ENCODE results near the gene CLDN19.

Gene CLDN19

GRCh38 chr1:42739753-42740700 is at the start of gene CLDN19:
CLDN19 (minus strand) TSS chr1:42740236; CDS start chr1:42740063, 173 bp downstream.
- no peaks in the 10 kb centered on the region for H3K9me3 Mint-ChIP-seq
- no peaks in the 10 kb centered on the region for H3K27me3 Mint-ChIP-seq (ENCODE audit: low read depth)
- H3K27ac Mint-ChIP-seq: no peak within 1 kb of the TSS
- H3K4me1 Mint-ChIP-seq (ENCODE audit: low read depth): peaks cover 7% of the 10 kb centered on the region
- H3K36me3 Mint-ChIP-seq (ENCODE audit: low read depth): no peaks in the 10 kb centered on the region
- no peak within 1 kb of the TSS for H3K4me3 Mint-ChIP-seq

- no peaks in the 10 kb centered on the region for H3K9me3 Mint-ChIP-seq
- H3K36me3 Mint-ChIP-seq (ENCODE audit: low read depth): peaks cover 5% of the 10 kb centered on the region
- H3K4me3 Mint-ChIP-seq: no peak overlapping the region
- peaks cover 4% of the 10 kb centered on the region for H3K27me3 Mint-ChIP-seq (ENCODE audit: low read depth)
- no peak overlapping the region for H3K27ac Mint-ChIP-seq
- H3K4me1 Mint-ChIP-seq (ENCODE audit: low read depth): peaks cover 11% of the 10 kb centered on the region
Observed at GRCh38 chr1:42788021-42788420, 48.0 kb upstream of the CLDN19 start.

DNA sequence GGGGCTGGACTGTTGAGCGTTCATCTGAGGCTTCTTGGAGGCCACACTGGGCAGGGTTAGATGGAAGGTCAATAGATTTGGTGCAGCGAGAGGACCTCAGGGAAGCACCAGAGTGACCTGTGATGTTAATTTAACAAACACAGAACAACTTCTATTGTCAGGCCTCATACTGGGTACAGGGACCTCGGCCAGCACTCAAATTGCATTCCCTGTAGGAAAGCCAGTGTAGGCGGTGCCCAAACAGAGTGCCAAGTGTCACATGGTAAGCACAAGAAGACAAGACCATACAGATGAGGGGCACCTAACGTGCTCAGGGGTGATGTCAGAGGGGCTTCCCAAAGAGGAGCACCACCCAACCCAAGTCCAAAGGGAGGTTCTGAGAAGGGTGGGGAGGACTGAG is 46.1 kb upstream of the CLDN19 start:
- H3K27ac Mint-ChIP-seq: peak overlapping the region; percentile 66
- H3K9me3 Mint-ChIP-seq: no peaks in the 10 kb centered on the region
- peak overlapping the region; percentile 62 for H3K4me3 Mint-ChIP-seq
- peaks cover 9% of the 10 kb centered on the region for H3K36me3 Mint-ChIP-seq (ENCODE audit: low read depth)
- peaks cover 11% of the 10 kb centered on the region for H3K4me1 Mint-ChIP-seq (ENCODE audit: low read depth)
- H3K27me3 Mint-ChIP-seq (ENCODE audit: low read depth): peaks cover 1% of the 10 kb centered on the region

- Mint-ChIP-seq H3K4me3 (peak within 1 kb of the TSS; percentile 62), H3K27me3 (ENCODE audit: low read depth) (no peaks in the 10 kb centered on the region), H3K36me3 (ENCODE audit: low read depth) (peaks cover 14% of the 10 kb centered on the region), H3K9me3 (no peaks in the 10 kb centered on the region), H3K27ac (peak within 1 kb of the TSS; percentile 66), H3K4me1 (ENCODE audit: low read depth) (peaks cover 11% of the 10 kb centered on the region)
Observed at GRCh38 chr1:42784946-42785693, 45.1 kb upstream of the CLDN19 start, which contains the start of gene TMEM269. TMEM269 (plus strand) TSS chr1:42784991; CDS start chr1:42789894, 4,903 bp downstream.

GRCh38 chr1:42784547-42784945 is 44.5 kb upstream of the CLDN19 start:
- no peaks in the 10 kb centered on the region for H3K27me3 Mint-ChIP-seq (ENCODE audit: low read depth)
- peaks cover 14% of the 10 kb centered on the region for H3K36me3 Mint-ChIP-seq (ENCODE audit: low read depth)
- no peaks in the 10 kb centered on the region for H3K9me3 Mint-ChIP-seq
- peaks cover 14% of the 10 kb centered on the region for H3K4me1 Mint-ChIP-seq (ENCODE audit: low read depth)
- H3K4me3 Mint-ChIP-seq: no peak overlapping the region
- H3K27ac Mint-ChIP-seq: no peak overlapping the region

DNA sequence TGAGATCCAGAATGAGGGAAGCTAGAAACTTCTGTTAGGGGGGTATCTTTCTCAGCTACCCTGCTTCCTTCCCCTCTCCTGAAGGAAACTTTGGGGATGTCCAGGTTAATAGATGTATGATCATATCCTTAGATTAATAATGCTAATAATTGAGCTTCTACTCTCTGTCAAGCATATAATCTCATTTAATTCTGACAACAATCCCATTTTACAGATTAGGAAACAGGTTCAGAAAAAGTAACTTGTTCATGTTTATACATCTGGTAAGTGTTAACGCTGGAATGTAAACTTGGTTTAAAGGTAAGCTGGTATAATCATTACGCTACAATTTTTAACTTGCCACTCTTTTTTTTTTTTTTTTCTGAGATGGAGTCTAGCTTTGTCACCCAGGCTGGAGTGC is 43.1 kb upstream of the CLDN19 start:
- H3K4me3 Mint-ChIP-seq: no peak overlapping the region

GRCh38 chr1:42780176-42780575 is 40.1 kb upstream of the CLDN19 start:
- peaks cover 35% of the 10 kb centered on the region for H3K36me3 Mint-ChIP-seq (ENCODE audit: low read depth)

More for the DNA sequence above, 43.1 kb upstream of the CLDN19 start:
- Mint-ChIP-seq H3K36me3 (ENCODE audit: low read depth) (peaks cover 21% of the 10 kb centered on the region), H3K9me3 (no peaks in the 10 kb centered on the region), H3K4me1 (ENCODE audit: low read depth) (peaks cover 21% of the 10 kb centered on the region), H3K27ac (no peak overlapping the region), H3K27me3 (ENCODE audit: low read depth) (no peaks in the 10 kb centered on the region)

DNA sequence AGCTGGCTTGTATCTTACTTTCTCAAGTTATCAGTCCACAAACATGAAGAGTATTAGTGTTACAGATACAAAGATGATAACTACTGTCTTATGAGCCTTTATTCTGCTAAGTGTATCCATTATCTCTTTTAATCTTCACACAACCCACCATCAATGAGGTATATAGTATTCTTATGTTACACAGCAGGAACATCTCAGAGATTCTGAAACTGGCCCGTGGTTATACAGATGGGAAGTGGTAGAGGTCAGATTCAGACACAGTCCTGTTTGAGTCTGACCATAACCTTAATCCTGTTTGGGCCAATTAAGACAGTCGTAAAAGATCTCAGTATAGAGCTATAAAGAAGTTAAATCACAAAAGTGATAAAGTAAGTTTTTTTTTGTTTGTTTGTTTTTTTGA is 39.7 kb upstream of the CLDN19 start:
- no peak overlapping the region for H3K4me3 Mint-ChIP-seq
- H3K9me3 Mint-ChIP-seq: no peaks in the 10 kb centered on the region
- H3K36me3 Mint-ChIP-seq (ENCODE audit: low read depth): peaks cover 39% of the 10 kb centered on the region
- H3K27me3 Mint-ChIP-seq (ENCODE audit: low read depth): no peaks in the 10 kb centered on the region
- no peak overlapping the region for H3K27ac Mint-ChIP-seq
- H3K4me1 Mint-ChIP-seq (ENCODE audit: low read depth): peaks cover 20% of the 10 kb centered on the region

More at GRCh38 chr1:42780176-42780575, 40.1 kb upstream of the CLDN19 start:
- Mint-ChIP-seq H3K27ac (no peak overlapping the region), H3K4me1 (ENCODE audit: low read depth) (peaks cover 20% of the 10 kb centered on the region), H3K4me3 (no peak overlapping the region), H3K9me3 (no peaks in the 10 kb centered on the region), H3K27me3 (ENCODE audit: low read depth) (no peaks in the 10 kb centered on the region)

- Mint-ChIP-seq H3K4me3 (no peak overlapping the region), H3K27ac (peak overlapping the region; percentile 42)
Observed at GRCh38 chr1:42777852-42778251, 37.8 kb upstream of the CLDN19 start.

GRCh38 chr1:42776502-42776901 is 36.5 kb upstream of the CLDN19 start:
- H3K4me1 Mint-ChIP-seq (ENCODE audit: low read depth): peaks cover 20% of the 10 kb centered on the region
- no peak overlapping the region for H3K4me3 Mint-ChIP-seq
- H3K9me3 Mint-ChIP-seq: no peaks in the 10 kb centered on the region
- peaks cover 42% of the 10 kb centered on the region for H3K36me3 Mint-ChIP-seq (ENCODE audit: low read depth)
- no peak overlapping the region for H3K27ac Mint-ChIP-seq
- H3K27me3 Mint-ChIP-seq (ENCODE audit: low read depth): no peaks in the 10 kb centered on the region

More at GRCh38 chr1:42777852-42778251, 37.8 kb upstream of the CLDN19 start:
- Mint-ChIP-seq H3K36me3 (ENCODE audit: low read depth) (peaks cover 43% of the 10 kb centered on the region), H3K4me1 (ENCODE audit: low read depth) (peaks cover 18% of the 10 kb centered on the region), H3K27me3 (ENCODE audit: low read depth) (no peaks in the 10 kb centered on the region), H3K9me3 (no peaks in the 10 kb centered on the region)

DNA sequence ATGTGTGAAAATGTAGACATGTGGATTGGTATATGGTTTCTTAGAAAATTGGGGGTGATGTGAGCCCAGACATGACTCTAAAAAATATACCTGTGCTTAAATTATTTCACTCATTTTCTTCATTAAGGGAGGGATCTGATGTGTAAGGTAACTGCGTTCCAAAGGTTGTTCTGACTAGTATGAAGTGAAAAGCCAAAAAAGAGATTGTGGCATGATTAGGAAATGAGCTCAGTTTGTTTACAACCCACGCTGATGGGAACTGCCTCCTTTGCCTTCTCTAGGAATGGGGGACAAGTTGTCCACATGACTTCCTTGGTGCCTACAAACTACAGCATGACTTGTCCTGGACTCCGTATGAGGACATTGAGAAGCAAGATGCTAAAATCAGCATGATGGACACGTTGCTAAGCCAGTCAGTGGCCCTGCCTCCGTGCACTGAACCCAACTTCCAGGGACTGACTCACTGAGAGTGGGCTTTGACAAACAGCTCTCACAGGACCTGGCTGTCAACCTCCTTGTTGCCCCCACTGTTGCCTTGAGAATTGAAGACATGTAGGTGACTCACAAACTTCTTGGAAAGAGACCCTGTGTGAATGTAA is 35.0 kb upstream of the CLDN19 start:
- Mint-ChIP-seq H3K27ac (no peak overlapping the region), H3K36me3 (ENCODE audit: low read depth) (peaks cover 41% of the 10 kb centered on the region), H3K27me3 (ENCODE audit: low read depth) (no peaks in the 10 kb centered on the region), H3K4me1 (ENCODE audit: low read depth) (peaks cover 24% of the 10 kb centered on the region), H3K4me3 (no peak overlapping the region), H3K9me3 (no peaks in the 10 kb centered on the region)

- H3K36me3 Mint-ChIP-seq (ENCODE audit: low read depth): peaks cover 41% of the 10 kb centered on the region
- H3K9me3 Mint-ChIP-seq: no peaks in the 10 kb centered on the region
- no peak overlapping the region for H3K4me3 Mint-ChIP-seq
- H3K27me3 Mint-ChIP-seq (ENCODE audit: low read depth): no peaks in the 10 kb centered on the region
- H3K27ac Mint-ChIP-seq: no peak overlapping the region
- H3K4me1 Mint-ChIP-seq (ENCODE audit: low read depth): peaks cover 20% of the 10 kb centered on the region
Observed at GRCh38 chr1:42773420-42773819, 33.4 kb upstream of the CLDN19 start.

DNA sequence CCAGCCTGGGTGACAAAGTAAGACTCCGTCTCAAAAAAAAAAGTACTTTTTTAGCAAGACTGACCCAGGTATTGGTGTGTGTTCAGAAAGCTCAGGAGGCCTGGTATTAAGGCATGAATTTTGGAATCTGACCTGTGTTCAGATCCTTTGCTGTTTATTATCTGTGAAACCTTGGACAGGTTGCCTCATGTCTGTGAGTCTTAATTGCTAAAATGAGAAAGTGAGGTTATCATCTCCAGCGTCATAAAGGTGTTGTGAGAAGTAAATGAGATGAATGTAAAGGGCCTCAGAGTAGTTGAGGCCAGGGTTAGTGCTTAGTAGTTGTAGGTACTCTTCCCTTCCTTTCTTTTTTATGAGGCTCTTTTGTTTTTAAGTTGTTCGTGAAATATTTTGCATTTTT is 29.8 kb upstream of the CLDN19 start:
- H3K4me1 Mint-ChIP-seq (ENCODE audit: low read depth): peaks cover 17% of the 10 kb centered on the region
- no peaks in the 10 kb centered on the region for H3K9me3 Mint-ChIP-seq
- no peak overlapping the region for H3K4me3 Mint-ChIP-seq
- H3K27me3 Mint-ChIP-seq (ENCODE audit: low read depth): no peaks in the 10 kb centered on the region
- no peak overlapping the region for H3K27ac Mint-ChIP-seq
- H3K36me3 Mint-ChIP-seq (ENCODE audit: low read depth): peaks cover 17% of the 10 kb centered on the region

DNA sequence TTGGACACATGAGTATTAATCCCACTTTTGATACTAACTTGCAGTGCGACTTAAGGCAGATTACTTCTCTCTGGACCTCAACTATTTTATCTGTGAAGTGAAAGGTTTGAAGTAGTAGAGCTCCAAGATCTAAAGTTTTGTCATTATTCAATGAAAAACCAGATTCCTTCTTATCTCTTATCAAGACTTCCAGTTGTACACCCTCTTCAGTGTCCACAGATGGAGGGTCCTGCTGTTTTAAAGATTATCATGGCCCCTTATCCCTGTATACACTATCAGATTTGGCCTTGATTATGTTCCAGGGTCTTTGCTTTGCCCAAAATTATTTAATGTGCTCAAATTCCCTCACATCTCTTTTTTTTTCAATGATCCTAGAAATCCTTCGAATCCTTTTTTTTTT is 28.1 kb upstream of the CLDN19 start:
- no peaks in the 10 kb centered on the region for H3K9me3 Mint-ChIP-seq
- H3K36me3 Mint-ChIP-seq (ENCODE audit: low read depth): peaks cover 13% of the 10 kb centered on the region
- H3K27ac Mint-ChIP-seq: no peak overlapping the region
- no peak overlapping the region for H3K4me3 Mint-ChIP-seq
- H3K27me3 Mint-ChIP-seq (ENCODE audit: low read depth): no peaks in the 10 kb centered on the region
- peaks cover 17% of the 10 kb centered on the region for H3K4me1 Mint-ChIP-seq (ENCODE audit: low read depth)

Data from T-helper 1 cell treated with Interleukin-12 subunit alpha and Interleukin-12 subunit beta and Interleukin-4 antibody, amounts not matched to agents 30 μg/mL and 1 μg/mL, for 36 hours (primary cell).